Chondrocyte (in vitro differentiated cells): Measurements from ENCODE around the gene SSH2. TPM values are rescaled to one million over a fixed set of nuclear protein-coding genes. Genes with fewer than 3 reads are reported as not detected.
"Not testable (repeated sequence)": the region's sequence is repeated elsewhere in the genome, so short reads cannot be mapped to it uniquely, and the experiment has no call there.

ENCODE experiments used
- DNase-seq: peaks from one replicate; pipeline ENCODE4 v3.0.0; 2021; ENCODE audit warnings: mixed read lengths, low spot score
- H3K27ac Mint-ChIP-seq: one replicate; pipeline ENCODE4 v1.8.0; 2021; ENCODE audit warnings: mild to moderate bottlenecking, moderate library complexity, mixed read lengths; ENCODE audit not compliant: unreplicated experiment
- H3K27me3 Mint-ChIP-seq: 2 replicates; pipeline ENCODE4 v1.8.0; 2021; ENCODE audit warnings: low read depth, mixed read lengths
- H3K36me3 Mint-ChIP-seq: 2 replicates; pipeline ENCODE4 v1.8.0; 2021; ENCODE audit warnings: low read depth, mixed read lengths
- H3K4me1 Mint-ChIP-seq: 2 replicates; pipeline ENCODE4 v1.8.0; 2021; ENCODE audit warnings: low read depth, mild to moderate bottlenecking, mixed read lengths
- H3K4me3 Mint-ChIP-seq: one replicate; pipeline ENCODE4 v1.8.0; 2021; ENCODE audit warnings: mild to moderate bottlenecking, moderate library complexity, mixed read lengths; ENCODE audit not compliant: unreplicated experiment
- H3K9me3 Mint-ChIP-seq: 2 replicates; pipeline ENCODE4 v1.8.0; 2021; ENCODE audit warnings: low read depth, mixed read lengths
- CTCF ChIP-seq: fragments of 200-600 bp; sonication (generic); IDR thresholded peaks from 2 replicates; pipeline ENCODE4 v1.5.0; 2021; ENCODE audit warnings: antibody characterized with exemption, mild to moderate bottlenecking, moderate library complexity
- total RNA-seq: library from RNA; stranded (reverse); gene quantifications from 3 replicates; pipeline ENCODE4 v1.2.1, GENCODE V29; 2021

SSH2 gene
- total RNA-seq, 1 donor from 2014 or later = 14.1 TPM

GRCh38 chr17:29659155-29659554 is 270.9 kb downstream of the SSH2 start:
- H3K36me3 Mint-ChIP-seq = peaks cover 14% of the 10 kb centered on the region
- no peak for TF ChIP-seq CTCF
- H3K27ac Mint-ChIP-seq = no peak overlapping the region

DNA sequence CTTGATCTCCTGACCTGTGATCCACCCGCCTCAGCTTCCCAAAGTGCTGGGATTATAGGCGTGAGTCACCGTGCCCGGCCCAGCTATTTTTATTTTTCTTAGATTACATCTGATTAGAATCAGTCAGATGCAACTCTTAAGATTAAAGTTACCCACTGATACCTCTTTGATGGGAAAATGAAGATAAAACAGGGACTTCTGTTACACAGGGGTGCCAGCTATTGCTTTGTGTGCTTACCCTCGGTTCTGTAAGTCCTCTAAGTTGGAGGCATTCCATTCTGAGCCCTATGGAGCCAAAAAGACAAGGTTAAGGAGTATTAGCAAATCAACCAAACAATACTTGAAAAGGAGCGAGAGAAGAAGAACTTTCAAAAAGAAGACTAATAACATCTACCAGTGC is 274.7 kb downstream of the SSH2 start:
- H3K4me3 Mint-ChIP-seq = no peak overlapping the region
- no peak for TF ChIP-seq CTCF
- no peak overlapping the region for H3K27ac Mint-ChIP-seq
- no peaks in the 10 kb centered on the region for H3K27me3 Mint-ChIP-seq
- H3K36me3 Mint-ChIP-seq = peaks cover 9% of the 10 kb centered on the region
- no peaks in the 10 kb centered on the region for H3K4me1 Mint-ChIP-seq
- no peak for DNase-seq
- H3K9me3 Mint-ChIP-seq = no peaks in the 10 kb centered on the region

More at GRCh38 chr17:29659155-29659554, 270.9 kb downstream of the SSH2 start:
- no peaks in the 10 kb centered on the region for H3K27me3 Mint-ChIP-seq
- peaks cover 20% of the 10 kb centered on the region for H3K4me1 Mint-ChIP-seq
- no peak overlapping the region for H3K4me3 Mint-ChIP-seq
- peaks cover 2% of the 10 kb centered on the region for H3K9me3 Mint-ChIP-seq
- no peak for DNase-seq

- no peak overlapping the region for H3K27ac Mint-ChIP-seq
- no peak overlapping the region for H3K4me3 Mint-ChIP-seq
- no peaks in the 10 kb centered on the region for H3K27me3 Mint-ChIP-seq
- peaks cover 9% of the 10 kb centered on the region for H3K36me3 Mint-ChIP-seq
- no peak for DNase-seq
- TF ChIP-seq CTCF = no peak
- H3K4me1 Mint-ChIP-seq = no peaks in the 10 kb centered on the region
- no peaks in the 10 kb centered on the region for H3K9me3 Mint-ChIP-seq
Observed at GRCh38 chr17:29653995-29654714, 275.9 kb downstream of the SSH2 start.

DNA sequence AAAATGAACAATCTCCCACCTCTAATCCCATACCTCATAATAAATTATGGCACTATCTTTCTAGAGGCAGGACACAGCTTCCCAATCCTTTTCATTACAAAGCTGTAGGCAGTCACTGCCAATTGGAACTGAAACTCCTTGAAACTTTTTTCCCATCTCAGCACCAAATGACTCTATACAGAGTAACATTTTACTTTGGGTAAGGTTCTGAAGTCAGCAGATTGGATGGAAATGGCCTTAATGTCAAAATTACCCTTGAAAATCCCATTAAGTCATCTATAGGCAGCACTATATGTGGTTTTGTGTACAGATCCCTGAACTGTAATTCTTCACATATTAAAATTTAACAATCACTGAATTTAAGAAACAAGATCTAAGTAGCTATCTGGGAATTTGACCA is 277.1 kb downstream of the SSH2 start:
- no peak for TF ChIP-seq CTCF
- Mint-ChIP-seq H3K27ac (no peak overlapping the region), H3K27me3 (no peaks in the 10 kb centered on the region), H3K4me1 (no peaks in the 10 kb centered on the region), H3K9me3 (no peaks in the 10 kb centered on the region), H3K4me3 (no peak overlapping the region), H3K36me3 (peaks cover 14% of the 10 kb centered on the region)
- no peak for DNase-seq

- not testable (repeated sequence) for H3K27ac Mint-ChIP-seq, H3K4me1 Mint-ChIP-seq, DNase-seq, H3K9me3 Mint-ChIP-seq, H3K4me3 Mint-ChIP-seq, H3K27me3 Mint-ChIP-seq
- peaks cover 14% of the 10 kb centered on the region for H3K36me3 Mint-ChIP-seq
Observed at GRCh38 chr17:29651913-29652312, 278.1 kb downstream of the SSH2 start.

DNA sequence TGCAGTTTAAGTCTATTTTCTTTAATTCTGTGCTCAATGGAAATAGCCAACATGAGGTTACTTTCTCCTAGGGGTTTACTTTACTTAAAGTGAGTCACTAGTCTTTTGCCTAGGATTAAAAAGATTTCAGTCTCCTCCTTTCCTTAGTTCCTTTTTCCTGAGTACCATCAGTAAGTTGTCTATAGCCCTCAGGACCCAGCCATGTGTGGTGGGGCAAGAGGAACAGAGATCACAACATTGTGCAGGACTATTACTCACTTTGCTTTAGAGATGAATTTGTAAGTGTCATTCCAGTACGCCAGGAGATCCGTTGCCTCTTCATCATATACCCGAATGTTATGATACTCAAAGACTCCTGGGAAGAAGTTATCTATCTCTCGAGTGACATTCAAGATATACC is 279.6 kb downstream of the SSH2 start:
- no peak overlapping the region for H3K27ac Mint-ChIP-seq
- TF ChIP-seq CTCF = no peak
- no peak for DNase-seq

More for the DNA sequence above, 279.6 kb downstream of the SSH2 start:
- Mint-ChIP-seq H3K36me3 (peaks cover 6% of the 10 kb centered on the region), H3K4me3 (no peak overlapping the region), H3K9me3 (no peaks in the 10 kb centered on the region), H3K27me3 (no peaks in the 10 kb centered on the region), H3K4me1 (peaks cover 8% of the 10 kb centered on the region)
